Ascending aorta (tissue), 2 donors: Measurements from ENCODE around the gene FRMD4B. TPM values are rescaled to one million over a fixed set of nuclear protein-coding genes. Genes with fewer than 3 reads are reported as not detected.

Experiments
- DNase-seq, 2 donors: peaks; one replicate each; pipeline ENCODE4 v3.0.0-alpha.2; 2019; ENCODE audit warnings: low spot score in 2 of 2
- H3K27ac ChIP-seq, 2 donors: fragments of 200-600 bp; sonication (generic); one replicate each; pipeline ENCODE4 v1.5.1; 2016 to 2017; ENCODE audit warnings: mild to moderate bottlenecking in 1 of 2
- H3K27me3 ChIP-seq: fragments of 200-600 bp; sonication (generic); one replicate; pipeline ENCODE4 v1.5.1; 2017
- H3K36me3 ChIP-seq, 2 donors: fragments of 200-600 bp; sonication (generic); one replicate each; pipeline ENCODE4 v1.5.1; 2016
- H3K4me1 ChIP-seq, 2 donors: fragments of 200-600 bp; sonication (generic); one replicate each; pipeline ENCODE4 v1.5.1; 2016 to 2017; ENCODE audit warnings: mild to moderate bottlenecking in 1 of 2
- H3K4me3 ChIP-seq, 2 donors: fragments of 200-600 bp; sonication (generic); one replicate each; pipeline ENCODE4 v1.5.1; 2016 to 2017; ENCODE audit warnings: mild to moderate bottlenecking in 1 of 2
- H3K9me3 ChIP-seq, 2 donors: fragments of 200-600 bp; sonication (generic); one replicate each; pipeline ENCODE4 v1.5.1; 2016
- intact Hi-C: fragments of 100-400 bp; cut with DNase I; formaldehyde crosslinking; loops from one replicate; pipeline ENCODE4 v1.15.1; 2023
- total RNA-seq: library from RNA; depleted of rRNA; stranded (reverse); fragments of >200 nt; gene quantifications from one replicate; pipeline ENCODE4 v1.1.0, GENCODE V29; 2016
- TF ChIP-seq, protein P1 (sequence below), 3 experiments: fragments of 200-600 bp in 2 of 3; fragments of 450-650 bp in 1 of 3; sonication (generic) in 2 of 3; IDR thresholded peaks; one replicate each; pipeline ENCODE4 v1.5.1; 2016 to 2019; ENCODE audit warnings: antibody characterized with exemption in 3 of 3, mild to moderate bottlenecking in 1 of 3, moderate library complexity in 1 of 3

The FRMD4B gene
- total RNA-seq, 1 donor from 2014 or later = 13.5 TPM

DNA sequence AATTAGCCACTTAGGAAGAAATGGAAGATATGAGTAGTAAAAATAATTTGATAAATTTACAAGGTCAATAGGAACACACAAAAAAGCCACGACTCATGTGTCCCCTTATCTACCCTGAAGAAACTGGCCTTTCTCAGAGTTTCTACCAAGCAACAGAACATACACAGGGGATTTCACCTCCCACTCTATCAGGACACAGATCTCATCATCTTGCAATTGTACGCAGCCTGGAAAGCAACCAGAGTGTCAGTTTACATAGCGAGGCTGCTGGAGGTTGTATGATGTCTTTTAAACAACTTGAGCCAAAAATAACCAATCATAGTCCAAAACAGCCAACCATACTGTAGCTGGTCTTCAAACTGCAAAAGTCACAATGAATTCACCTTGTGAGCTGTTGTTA, 243.8 kb downstream of the FRMD4B start:
- intact Hi-C loops = no loop called here
- H3K27me3 ChIP-seq = no peaks in the 10 kb centered on the region
- no peaks in the 10 kb centered on the region for H3K4me1 ChIP-seq
- TF ChIP-seq, protein P1, sequence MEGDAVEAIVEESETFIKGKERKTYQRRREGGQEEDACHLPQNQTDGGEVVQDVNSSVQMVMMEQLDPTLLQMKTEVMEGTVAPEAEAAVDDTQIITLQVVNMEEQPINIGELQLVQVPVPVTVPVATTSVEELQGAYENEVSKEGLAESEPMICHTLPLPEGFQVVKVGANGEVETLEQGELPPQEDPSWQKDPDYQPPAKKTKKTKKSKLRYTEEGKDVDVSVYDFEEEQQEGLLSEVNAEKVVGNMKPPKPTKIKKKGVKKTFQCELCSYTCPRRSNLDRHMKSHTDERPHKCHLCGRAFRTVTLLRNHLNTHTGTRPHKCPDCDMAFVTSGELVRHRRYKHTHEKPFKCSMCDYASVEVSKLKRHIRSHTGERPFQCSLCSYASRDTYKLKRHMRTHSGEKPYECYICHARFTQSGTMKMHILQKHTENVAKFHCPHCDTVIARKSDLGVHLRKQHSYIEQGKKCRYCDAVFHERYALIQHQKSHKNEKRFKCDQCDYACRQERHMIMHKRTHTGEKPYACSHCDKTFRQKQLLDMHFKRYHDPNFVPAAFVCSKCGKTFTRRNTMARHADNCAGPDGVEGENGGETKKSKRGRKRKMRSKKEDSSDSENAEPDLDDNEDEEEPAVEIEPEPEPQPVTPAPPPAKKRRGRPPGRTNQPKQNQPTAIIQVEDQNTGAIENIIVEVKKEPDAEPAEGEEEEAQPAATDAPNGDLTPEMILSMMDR (IDR thresholded peaks at IDR 0.05) = no peak
- no peak overlapping the region for H3K4me3 ChIP-seq
- no peaks in the 10 kb centered on the region for H3K9me3 ChIP-seq
- no peaks in the 10 kb centered on the region for H3K36me3 ChIP-seq
- H3K27ac ChIP-seq = no peak overlapping the region
- DNase-seq = no peak

DNA sequence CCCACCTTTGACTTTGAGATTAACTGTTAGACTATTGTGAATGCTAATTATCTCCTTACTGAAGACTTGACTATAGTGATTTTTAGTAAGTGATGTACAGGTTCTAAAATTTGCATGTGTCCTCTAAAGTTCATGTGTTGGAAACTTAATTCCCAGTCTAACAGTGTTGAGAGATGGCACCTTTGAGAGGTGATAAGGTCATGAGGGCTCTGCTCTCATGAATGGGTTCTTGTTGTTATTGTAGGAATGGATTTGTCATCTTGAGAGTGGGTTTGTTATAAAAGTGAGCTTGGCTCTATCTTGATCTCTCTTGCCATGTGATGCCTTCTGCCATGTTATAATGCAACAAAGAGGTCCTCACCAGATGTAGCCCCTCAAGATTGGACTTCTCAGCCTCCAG, 244.6 kb downstream of the FRMD4B start:
- Histone ChIP-seq H3K27me3 (no peaks in the 10 kb centered on the region), H3K36me3 (no peaks in the 10 kb centered on the region), H3K27ac (no peak overlapping the region), H3K9me3 (no peaks in the 10 kb centered on the region), H3K4me3 (no peak overlapping the region), H3K4me1 (no peaks in the 10 kb centered on the region)
- intact Hi-C loops = no loop called here
- TF ChIP-seq, protein P1 (IDR thresholded peaks at IDR 0.05) = no peak
- DNase-seq = no peak

DNA sequence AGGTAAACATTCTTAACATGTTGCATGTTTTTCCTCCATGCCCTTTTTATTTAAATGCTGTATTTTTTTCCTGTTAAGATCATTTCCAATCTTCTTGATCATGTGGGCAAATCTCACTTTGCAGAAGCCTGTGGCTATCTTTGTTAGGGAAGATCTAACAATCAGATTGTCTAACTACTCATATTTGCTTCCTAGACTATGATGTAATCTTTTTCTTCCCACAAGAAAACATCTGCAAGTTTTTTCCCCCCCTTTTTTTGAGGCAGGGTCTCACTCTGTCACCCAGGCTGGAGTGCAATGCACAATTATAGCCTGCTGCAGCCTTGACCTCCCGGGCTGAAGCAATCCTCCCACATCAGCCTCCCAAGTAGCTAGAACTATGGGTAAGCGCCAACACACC, 248.5 kb downstream of the FRMD4B start:
- H3K27me3 ChIP-seq = no peaks in the 10 kb centered on the region
- H3K27ac ChIP-seq = no peak overlapping the region
- H3K36me3 ChIP-seq = no peaks in the 10 kb centered on the region
- intact Hi-C loops = no loop called here
- no peak overlapping the region for H3K4me3 ChIP-seq
- TF ChIP-seq, protein P1 (IDR thresholded peaks at IDR 0.05) = no peak
- H3K4me1 ChIP-seq = no peaks in the 10 kb centered on the region
- H3K9me3 ChIP-seq = no peaks in the 10 kb centered on the region
- no peak for DNase-seq

DNA sequence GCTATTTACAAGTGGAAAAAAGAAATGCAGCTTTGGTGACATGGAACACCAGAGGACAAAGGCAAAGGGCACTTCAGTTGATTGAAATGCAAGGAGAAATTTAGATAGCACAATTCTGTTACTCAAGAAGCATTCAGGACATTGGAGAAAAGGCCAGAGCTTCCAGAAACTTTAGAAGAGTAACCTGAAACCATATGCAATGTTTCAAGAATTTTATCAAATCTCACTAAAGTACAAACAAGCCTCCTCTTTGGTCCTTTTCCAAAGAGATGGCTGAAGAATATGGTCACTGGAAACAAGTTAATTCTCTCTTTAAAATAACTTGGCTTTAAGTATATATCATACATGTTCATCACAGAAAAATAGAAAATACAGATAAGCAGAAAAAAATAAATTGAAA, 248.9 kb downstream of the FRMD4B start:
- H3K27me3 ChIP-seq = no peaks in the 10 kb centered on the region
- TF ChIP-seq, protein P1 (IDR thresholded peaks at IDR 0.05) = no peak
- H3K9me3 ChIP-seq = no peaks in the 10 kb centered on the region
- no peaks in the 10 kb centered on the region for H3K36me3 ChIP-seq
- no peak for DNase-seq
- H3K4me3 ChIP-seq = no peak overlapping the region
- intact Hi-C loops = no loop called here
- no peak overlapping the region for H3K27ac ChIP-seq
- H3K4me1 ChIP-seq = no peaks in the 10 kb centered on the region

DNA sequence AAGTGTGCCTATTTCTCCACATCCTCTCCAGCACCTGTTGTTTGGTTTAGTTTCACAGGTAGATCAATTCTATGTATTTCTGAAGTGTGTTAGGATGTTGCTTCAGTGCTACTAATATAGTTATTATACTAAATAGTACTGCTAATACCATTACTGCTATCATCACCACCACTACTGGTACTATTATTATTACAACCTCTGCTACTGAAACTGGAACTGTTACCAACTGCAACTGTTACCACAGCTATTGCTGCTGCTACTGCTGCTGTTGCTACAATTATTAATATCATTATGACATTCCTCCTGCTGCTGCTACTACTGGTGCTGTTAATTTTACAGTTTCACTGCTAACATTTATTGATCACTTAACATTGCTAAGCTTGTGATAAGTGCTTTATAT, 255.2 kb downstream of the FRMD4B start:
- TF ChIP-seq, protein P1 (IDR thresholded peaks at IDR 0.05) = no peak
- DNase-seq = no peak
- H3K27me3 ChIP-seq = no peaks in the 10 kb centered on the region
- no peaks in the 10 kb centered on the region for H3K36me3 ChIP-seq
- H3K27ac ChIP-seq = no peak overlapping the region
- H3K9me3 ChIP-seq = no peaks in the 10 kb centered on the region
- H3K4me3 ChIP-seq = no peak overlapping the region
- no peaks in the 10 kb centered on the region for H3K4me1 ChIP-seq
- intact Hi-C loops = no loop called here

DNA sequence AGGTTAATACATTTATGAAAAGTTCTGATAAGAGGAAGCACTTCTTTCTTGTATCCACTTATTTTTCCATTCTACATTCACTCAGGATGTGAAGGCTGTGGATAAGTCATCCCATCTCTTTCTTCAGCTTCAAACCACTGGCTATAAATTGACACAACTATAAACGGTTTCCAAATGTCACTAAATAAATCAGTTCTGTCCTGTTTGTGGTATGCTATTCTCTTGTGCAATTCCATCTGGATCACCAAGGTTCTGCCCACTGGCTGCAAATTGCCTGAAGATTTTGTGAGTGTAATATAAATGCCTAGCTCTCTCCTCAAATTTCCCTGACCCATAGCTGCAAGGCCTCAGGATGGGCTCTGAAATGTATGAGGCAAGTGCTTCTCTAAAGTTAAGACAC, 256.4 kb downstream of the FRMD4B start:
- intact Hi-C loops = no loop called here
- Histone ChIP-seq H3K9me3 (no peaks in the 10 kb centered on the region), H3K27ac (no peak overlapping the region), H3K4me3 (no peak overlapping the region), H3K4me1 (no peaks in the 10 kb centered on the region), H3K27me3 (no peaks in the 10 kb centered on the region), H3K36me3 (no peaks in the 10 kb centered on the region)
- DNase-seq = no peak
- TF ChIP-seq, protein P1 (IDR thresholded peaks at IDR 0.05) = no peak
